GM19397 (cell line): Measurements from ENCODE around the gene FBXW10B.
"Not testable (repeated sequence)": the region's sequence is repeated elsewhere in the genome, so short reads cannot be mapped to it uniquely, and the experiment has no call there.

ENCODE experiments used
- ATAC-seq: cut with Tn5 transposase; IDR thresholded peaks from one replicate; pipeline ENCODE4 v1.9.1; 2021; ENCODE audit warnings: mild to moderate bottlenecking, moderate library complexity; ENCODE audit not compliant: unreplicated experiment

The FBXW10B gene

DNA sequence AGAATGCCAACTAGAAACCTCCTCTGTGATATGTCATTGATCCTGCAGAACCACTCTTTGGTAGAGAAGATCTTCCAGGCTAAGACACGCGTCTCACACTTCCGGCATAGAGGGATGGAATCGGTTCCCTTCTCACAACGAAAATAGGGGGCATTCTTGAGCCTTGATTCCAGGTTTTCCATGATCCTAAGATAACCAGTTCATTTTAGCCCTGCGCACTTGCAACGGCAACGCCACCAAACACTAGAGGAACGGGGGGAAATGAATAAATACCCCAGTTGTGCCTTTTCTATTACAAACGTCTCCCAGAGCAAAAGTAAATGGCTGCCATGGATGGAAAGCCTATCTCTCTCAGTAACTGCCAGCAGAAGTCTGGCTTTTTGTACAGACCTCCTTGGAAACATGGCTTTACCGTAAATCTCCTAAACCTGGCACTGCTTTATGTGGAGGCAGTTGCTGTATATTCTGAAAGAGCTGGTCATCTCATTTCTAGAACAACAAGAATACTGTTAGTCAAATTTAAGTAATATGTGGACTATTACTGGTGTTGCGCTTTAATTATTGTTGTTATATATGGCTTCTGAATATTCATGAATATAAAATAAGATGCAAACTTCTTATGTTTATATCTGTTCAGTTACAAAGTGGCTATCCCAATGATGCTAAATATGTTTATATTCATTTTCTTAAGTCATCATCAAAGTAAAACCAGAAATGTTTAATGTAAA, at the start of gene FBXW10B:
Gene FBXW10B (minus strand): TSS at position 374 of the 728 bp plus-strand sequence. CDS start 192 bp downstream, at position 182.
- ATAC-seq = not testable (repeated sequence)

- ATAC-seq = no peak
These were observed 44.2 kb upstream of the FBXW10B start for GRCh38 chr17:15663691-15664090.

DNA sequence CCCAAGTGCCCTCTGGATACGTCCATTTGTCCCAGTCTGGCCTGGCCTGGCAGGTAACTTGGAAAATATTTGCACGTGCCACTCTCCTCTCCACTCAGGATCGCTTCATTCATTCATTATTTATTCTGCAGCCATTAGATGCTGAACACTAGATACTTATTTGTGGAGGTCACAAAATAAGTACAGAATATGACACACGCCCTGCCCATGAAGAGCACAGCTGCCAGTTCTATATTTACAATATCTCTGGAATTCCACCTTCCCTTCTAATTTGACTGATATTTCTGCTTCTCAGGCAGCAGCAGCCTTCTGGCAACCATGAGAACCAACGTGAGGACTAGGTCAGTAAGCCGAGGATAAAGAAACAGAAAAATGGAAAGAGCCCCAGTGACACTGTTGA, 43.7 kb upstream of the FBXW10B start:
- no peak for ATAC-seq

DNA sequence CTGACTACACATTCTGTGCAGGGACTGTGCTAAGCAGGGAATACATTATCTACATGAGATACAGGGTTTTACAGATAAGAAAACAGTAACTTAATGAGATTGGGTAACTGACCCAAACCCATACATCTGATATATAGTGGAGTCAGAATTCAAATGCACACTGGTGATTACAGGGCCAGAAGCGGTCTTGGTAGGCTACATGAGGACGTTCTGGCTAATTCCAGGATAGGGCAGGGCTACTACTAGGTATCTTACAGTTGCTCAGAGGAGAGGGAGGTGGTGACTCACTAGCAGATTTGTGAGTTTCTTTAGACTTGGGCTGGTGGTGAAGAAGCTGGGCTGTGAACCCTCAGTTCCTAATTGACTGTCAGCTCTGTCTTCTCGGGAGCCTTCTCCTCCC, 43.2 kb upstream of the FBXW10B start:
- no peak for ATAC-seq

- ATAC-seq = no peak
These were observed 40.6 kb upstream of the FBXW10B start for GRCh38 chr17:15660077-15660476.

DNA sequence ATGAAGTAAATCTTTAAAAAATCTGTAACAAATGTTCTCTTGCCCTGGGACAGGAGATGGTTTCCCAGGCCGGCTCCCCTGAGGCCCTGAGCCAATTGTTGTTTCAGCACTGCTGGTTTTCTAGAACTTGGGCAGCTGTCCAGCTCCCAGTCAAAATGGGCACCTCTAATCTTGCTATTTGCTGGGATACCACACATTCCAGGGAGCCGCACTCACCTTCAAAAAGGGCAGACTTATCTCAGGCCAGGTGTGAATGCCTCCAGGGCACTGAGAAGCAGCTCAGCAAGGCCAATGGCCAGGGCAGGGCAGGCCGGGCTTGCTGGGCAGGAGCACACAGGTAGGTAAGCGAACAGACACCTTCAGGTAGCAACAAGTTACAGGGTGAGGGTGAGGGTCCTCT, 40.2 kb upstream of the FBXW10B start:
- ATAC-seq = no peak

DNA sequence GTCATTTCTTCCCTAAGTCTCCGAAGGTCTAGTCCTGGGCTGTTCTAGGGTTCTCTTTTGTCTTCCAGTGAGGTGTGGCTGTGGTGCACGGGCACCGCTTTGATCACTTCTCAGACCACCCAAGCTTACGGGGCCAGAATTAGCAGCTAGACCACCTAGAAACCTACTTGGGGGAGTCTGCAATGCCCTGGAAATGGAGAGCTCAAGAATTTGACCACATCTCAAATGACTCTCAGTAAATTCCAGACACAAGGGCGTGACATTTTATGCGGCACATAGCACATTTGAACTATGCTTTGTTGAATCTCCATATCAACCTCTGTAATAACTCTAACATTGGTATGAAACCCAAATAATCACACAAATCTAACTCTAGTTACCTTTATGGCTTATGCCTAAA, 39.7 kb upstream of the FBXW10B start:
- ATAC-seq = no peak

GRCh38 chr17:15658296-15658695, 38.8 kb upstream of the FBXW10B start:
- ATAC-seq = no peak

- ATAC-seq = no peak
These were observed 38.4 kb upstream of the FBXW10B start for GRCh38 chr17:15657868-15658267.

DNA sequence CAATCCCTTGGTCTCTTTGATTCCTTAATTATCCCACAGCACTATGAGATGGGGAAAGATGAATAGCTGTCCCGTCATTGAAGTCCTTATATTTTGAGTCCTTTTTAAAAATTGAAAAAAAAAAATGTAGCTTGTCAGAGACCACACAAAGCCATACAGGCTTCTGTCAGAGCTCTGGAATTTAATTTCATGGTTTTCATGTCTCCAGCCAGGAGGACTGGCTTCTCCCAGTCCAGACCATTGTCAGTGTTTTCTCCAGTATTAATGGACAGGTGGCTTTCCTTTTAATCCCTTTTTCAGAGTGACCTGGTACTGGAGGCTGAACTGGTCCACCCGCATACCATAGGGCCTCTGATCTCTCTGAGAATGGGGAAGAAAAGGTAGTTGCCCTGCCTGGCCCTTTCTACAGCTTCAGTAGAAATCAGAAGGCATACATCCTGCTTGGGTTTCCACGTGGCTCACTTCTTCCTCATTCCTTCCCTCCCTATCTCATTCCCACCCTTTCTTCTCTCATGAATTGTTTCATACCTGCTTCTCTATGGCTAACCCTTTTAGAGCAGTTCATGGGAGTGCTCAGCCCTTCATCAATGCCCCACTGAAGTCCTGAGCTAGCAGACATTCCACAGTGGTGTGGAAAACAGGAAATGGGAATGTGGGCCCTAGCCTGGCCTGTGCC, 35.5 kb upstream of the FBXW10B start:
- ATAC-seq = no peak

DNA sequence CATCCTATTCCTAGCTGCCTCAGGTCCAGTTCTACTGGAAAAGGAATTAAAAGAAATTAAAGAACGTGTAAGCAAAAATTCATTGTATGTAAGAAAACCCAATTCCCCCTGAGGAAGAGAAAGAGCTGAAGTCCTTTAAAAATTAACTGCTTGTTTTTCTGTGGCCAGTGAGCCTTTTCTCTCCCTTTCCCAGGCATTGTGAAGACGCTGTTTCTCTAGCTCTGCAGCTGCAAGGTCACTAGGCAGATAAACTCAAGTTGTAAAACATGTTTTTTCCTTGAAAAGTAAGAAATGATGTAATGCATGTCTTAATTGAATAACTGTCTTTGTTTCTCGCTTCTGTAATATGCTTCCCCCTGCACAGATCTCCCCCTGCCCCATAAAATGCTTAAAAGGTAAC, 34.9 kb upstream of the FBXW10B start:
- not testable (repeated sequence) for ATAC-seq

- no peak for ATAC-seq
These were observed 33.5 kb upstream of the FBXW10B start for GRCh38 chr17:15652960-15653359.

DNA sequence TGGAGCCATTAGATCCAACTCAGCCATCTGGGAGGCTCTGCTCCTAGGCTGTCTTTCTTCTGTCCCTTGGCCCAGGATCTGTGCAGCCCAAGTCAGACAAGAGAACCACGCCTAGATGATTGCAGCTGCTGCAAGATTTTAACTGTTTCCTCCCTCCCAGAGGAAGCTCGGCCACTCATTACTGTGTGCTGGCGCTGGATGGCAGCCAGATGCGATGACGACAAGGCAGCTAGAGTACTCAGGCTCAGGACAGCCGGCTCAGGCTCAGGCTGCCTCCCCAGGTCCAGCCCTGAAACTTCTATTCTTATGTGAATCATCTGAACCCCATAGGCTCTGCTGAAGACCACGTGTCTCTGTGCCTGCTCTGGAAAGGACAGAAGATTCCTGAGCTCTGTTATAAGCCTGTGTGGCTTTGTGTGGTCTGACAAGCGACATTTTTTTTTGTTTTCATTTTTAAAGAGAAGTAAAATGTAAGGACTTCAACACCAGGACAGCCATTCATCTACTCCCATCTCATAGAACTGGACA, 32.1 kb upstream of the FBXW10B start:
- peak; percentile 79 for ATAC-seq

DNA sequence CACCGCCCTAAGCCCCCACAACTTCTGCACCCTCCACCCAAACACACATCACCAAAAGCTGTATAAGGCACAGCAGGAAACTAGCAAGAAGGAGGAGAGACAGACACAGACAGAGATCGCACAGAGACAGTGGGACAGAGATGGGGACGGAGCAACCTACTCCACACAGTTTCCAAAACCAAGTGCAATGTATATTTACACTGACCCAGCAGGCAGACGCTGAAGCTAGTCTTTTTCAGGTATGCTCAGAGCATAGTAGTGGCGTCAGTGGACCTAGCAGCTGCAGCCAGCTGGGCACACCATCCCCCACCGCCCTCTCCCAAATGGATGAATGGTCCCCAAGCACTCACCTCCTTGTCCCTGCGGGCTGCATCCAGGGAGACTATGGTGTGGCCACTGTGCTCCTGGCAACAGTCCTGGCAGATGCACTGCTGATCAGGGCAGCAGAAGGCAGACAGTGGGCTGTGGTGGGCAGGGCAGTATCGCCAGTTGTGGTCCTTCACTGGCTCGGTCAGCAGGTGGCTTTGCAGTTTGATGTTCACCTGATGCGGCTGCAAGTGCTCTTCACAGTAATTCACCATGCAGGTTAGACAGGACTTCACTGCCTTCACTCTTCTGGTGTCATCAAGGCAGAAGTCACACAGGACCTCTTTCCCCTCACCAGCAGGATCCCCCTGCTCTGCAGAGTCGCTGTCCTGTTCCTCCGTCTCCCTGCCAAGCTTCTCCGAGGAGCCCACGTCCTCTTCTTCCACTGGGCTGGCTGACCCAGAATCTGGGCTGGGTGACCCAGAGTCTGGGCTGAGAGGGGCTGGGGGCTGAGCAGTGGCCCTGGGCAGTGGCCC, 31.5 kb upstream of the FBXW10B start:
- ATAC-seq = no peak

- ATAC-seq = no peak
These were observed 30.4 kb upstream of the FBXW10B start for GRCh38 chr17:15649861-15650421.

DNA sequence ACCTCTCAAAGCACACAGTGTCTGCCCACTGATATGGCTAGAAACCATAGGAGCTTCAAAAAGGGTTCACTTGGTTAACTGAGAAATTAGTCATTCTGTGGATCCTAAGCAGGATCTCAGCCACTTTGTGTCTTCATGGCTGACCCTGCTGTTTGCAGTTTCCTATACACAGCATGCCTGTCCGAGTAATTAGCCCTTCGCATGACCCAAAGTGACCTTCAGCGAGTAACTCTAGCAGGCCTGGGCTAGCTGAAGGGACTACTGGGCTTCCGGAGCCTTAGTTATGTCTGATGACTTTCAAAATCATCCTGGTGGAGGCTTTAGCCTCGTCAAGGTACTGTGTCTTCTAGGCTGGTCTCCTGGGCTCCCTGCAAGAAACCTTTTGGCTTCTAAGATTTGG, 28.9 kb upstream of the FBXW10B start:
- no peak for ATAC-seq

GRCh38 chr17:15645942-15646312, 26.4 kb upstream of the FBXW10B start:
- not testable (repeated sequence) for ATAC-seq

DNA sequence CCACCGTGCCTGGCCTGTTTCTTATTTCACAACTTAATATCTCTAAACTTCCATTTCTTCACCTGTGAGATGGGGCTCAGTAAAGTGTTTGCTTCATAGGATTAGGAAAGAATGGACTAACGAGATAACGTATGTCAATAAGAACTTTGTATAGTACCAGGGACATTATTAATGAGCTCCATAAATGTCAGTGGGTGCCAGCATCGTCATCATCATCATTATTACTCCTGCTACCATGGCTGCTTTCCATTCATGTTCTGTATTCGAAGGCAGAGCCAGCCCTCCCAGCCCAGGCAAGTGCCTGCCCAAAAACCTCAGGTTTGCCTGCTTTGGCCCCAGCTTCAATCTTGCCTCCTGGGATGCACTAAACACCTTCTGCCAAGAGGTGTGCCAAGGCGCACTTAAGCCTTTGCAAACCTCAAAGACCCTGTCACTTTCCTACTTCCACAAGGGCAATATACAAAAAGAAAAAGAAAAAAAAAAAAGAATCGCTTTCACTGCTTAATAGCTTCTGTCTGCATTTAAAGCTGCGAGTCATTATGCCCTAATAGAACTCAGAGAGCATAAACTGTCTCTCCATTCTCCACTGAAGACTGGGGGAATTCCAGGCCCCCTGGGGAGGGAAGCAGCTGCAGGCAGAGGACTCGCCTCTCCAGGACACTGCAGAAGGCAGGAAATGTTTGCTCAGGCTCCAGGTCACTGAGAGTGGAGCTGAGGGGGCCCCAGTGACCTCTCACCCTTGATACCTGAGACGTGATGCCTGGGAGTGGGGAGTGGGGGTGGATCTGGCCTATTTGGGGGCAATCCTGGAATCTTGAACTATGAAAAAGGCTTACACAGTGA, 25.8 kb upstream of the FBXW10B start:
- ATAC-seq = not testable (repeated sequence)

- ATAC-seq = not testable (repeated sequence)
These were observed 23.2 kb upstream of the FBXW10B start for GRCh38 chr17:15642505-15643251.
